IMR-90 (cell line): ENCODE results near the gene CFAP61.

Experiments
- CEBPB ChIP-seq: IDR thresholded peaks from 2 replicates; pipeline ENCODE4 v1.6.1; 2012; ENCODE audit warnings: low read depth, low read length, improper control_type of control experiment
- CTCF ChIP-seq: conservative IDR thresholded peaks from 2 replicates; pipeline ENCODE4 v1.5.1; 2012; ENCODE audit warnings: mild to moderate bottlenecking, low read depth, low read length, improper control_type of control experiment
- MXI1 ChIP-seq: IDR thresholded peaks from 2 replicates; pipeline ENCODE4 v1.6.1; 2012; ENCODE audit warnings: low read depth, mild to moderate bottlenecking, low read length, moderate library complexity, borderline replicate concordance
- NFE2L2 ChIP-seq: fragments of 150-350 bp; IDR thresholded peaks from 2 replicates; pipeline ENCODE4 v1.6.1; 2016; ENCODE audit warnings: low read depth, mild to moderate bottlenecking, low read length
- POLR2A ChIP-seq: IDR thresholded peaks from 2 replicates; pipeline ENCODE4 v1.6.1; 2012; ENCODE audit warnings: mild to moderate bottlenecking, low read depth, low read length
- RAD21 ChIP-seq: IDR thresholded peaks from 2 replicates; pipeline ENCODE4 v1.6.1; 2012; ENCODE audit warnings: low read length, improper control_type of control experiment
- RCOR1 ChIP-seq: IDR thresholded peaks from 2 replicates; pipeline ENCODE4 v1.6.1; 2012; ENCODE audit warnings: mild to moderate bottlenecking, low read length, improper control_type of control experiment; ENCODE audit not compliant: insufficient replicate concordance
- SMC3 ChIP-seq: fragments of 150-350 bp; IDR thresholded peaks from 2 replicates; pipeline ENCODE4 v1.6.1; 2016; ENCODE audit warnings: low read depth, mild to moderate bottlenecking, antibody characterized with exemption, low read length, moderate library complexity
- USF2 ChIP-seq: fragments of 150-350 bp; IDR thresholded peaks from 2 replicates; pipeline ENCODE4 v1.6.1; 2017; ENCODE audit warnings: mild to moderate bottlenecking, antibody characterized with exemption, low read length, low read depth

GRCh38 chr20:20181322-20181721 lies 129.0 kb downstream of the CFAP61 start:
- TF ChIP-seq CTCF (no peak), RCOR1 (no peak), POLR2A (no peak), SMC3 (no peak), RAD21 (no peak), CEBPB (no peak), NFE2L2 (no peak), MXI1 (no peak), USF2 (no peak)
